DMS114 treated with DMSO at 0.1 percent for 48 hours (cell line): Measurements from ENCODE around the gene RNF19B.

Source experiments
- DNase-seq: peaks from one replicate; lab custom pipeline; 2025; ENCODE audit not compliant: unreplicated experiment; lab: John Stamatoyannopoulos, UW

The RNF19B gene

DNA sequence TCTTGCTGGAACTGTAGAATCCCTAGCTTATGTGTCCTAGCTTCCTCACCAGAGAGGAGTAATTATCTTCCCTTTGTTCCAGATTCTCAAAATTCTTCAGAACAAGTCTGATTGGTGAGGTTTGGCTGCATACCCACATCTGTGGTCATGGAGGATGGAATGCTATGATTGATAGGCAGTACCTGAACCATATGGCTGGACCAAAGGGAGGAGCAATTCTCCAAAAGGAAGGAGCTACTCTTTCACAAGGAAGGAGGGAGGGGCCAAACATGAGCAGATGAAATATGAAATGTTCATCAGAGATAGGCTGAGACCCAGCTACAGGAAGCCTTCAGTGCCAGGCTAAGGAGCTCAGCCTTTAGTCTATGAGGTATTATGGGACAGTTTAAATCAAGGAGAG, 5.0 kb upstream of the RNF19B start:
- DNase-seq = no peak

DNA sequence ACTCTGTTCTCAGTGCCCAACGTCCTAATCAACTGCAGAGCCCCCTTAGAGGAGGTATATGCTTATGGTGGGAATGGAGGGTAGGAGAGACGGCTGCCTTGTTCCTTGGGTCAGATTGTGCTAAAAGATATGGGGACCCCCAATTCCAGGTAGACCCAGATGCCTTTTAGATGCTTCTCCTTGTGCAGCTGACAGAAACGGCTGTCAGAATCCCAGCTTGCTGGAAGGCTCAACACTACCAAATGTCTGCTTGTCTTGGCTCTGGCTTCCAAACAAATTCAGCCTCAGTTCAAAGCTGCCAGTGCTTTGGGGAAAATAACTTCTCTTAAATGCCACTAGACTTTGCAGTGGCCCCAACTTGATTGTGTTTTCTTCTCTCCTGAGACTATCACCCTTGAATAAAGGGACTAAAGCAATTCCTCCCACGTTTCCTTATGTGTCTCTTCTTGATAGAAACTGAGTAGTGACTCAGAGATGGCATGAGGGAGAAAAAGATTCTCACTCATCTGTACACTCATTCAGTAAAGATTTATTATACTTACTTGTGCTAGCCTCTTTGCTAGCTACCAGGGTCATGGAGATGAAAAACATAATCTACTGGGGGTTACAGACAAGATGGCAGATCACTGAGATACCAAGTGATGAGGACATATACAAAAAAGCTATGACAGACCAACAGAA, 3.4 kb upstream of the RNF19B start:
- no peak for DNase-seq

DNA sequence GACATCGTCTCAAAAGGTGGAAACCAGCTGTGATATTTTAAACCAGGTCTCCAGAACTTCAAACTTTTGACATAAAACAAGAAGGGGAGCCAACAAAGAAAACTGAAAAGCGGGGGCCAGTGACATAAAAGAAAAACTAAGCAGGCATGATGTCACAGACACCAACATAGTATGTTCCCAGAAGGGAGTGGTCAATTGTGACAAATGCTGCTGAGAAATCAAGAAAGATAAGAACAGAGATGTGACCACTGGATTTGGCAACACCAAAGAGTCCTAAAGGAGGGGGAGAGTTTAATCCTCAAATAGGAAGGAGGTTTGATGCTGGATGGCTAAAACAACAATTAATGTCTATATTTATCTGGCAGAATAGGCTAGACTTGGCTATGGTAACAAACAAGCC, 2.3 kb upstream of the RNF19B start:
- no peak for DNase-seq

DNA sequence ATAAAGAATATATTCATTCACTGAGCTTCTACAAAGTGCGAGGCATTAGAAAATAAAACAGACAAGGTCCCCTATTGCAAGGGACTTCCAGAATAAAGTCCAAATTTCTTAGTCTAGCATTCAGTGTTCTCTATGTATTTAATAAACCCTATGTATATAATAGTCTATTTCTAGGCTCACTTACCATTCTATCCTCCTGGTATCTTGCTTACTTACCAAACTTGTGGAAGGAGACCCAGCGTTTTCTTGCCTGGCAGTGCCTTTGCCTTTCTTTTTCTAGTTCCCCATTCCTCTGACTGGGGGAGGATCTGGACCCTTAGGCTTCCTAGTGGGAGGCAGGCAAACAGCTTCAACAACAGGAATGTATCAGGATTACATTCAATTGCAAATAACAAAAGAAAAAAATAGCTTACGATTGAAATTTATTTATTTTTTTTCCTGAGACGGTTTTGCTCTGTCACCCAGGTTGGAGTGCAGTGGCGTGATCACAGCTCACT, 690 bp upstream of the RNF19B start:
- DNase-seq = no peak

DNA sequence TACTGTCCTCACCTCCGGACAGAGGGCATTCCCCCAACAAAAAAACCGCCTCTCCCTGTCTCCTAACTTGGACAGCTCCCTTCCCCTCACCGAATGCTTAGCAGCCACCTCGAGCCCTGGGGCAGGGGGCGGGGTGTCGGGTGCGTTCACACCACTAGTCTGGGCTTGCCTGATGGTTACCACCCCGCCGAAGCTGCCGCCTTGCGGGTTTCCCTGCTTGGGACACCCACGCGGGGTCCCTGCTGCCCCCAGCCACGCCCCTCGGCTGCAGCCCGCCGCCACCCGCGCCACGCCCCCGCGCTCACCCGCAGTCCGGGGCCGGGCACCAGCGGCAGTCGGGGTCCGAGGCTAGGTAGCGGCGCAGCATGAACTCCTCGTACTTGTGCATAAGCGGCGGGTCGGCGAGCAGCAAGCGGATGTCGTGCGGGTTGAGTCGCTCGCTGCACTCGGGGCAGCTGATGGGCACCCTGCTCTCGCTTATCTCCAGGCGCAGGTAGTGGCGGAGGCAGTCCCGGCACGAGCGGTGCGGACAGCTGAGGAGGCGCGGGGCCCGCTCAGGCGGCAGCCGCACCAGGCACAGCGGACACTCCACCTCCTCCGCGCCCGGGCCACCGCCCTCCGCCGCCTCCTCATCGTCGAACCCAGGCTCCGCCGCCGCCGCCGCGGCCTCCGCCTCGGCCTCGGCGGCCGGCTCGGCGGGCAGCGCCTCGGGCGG, 706 bp downstream of the RNF19B start:
- no peak for DNase-seq

DNA sequence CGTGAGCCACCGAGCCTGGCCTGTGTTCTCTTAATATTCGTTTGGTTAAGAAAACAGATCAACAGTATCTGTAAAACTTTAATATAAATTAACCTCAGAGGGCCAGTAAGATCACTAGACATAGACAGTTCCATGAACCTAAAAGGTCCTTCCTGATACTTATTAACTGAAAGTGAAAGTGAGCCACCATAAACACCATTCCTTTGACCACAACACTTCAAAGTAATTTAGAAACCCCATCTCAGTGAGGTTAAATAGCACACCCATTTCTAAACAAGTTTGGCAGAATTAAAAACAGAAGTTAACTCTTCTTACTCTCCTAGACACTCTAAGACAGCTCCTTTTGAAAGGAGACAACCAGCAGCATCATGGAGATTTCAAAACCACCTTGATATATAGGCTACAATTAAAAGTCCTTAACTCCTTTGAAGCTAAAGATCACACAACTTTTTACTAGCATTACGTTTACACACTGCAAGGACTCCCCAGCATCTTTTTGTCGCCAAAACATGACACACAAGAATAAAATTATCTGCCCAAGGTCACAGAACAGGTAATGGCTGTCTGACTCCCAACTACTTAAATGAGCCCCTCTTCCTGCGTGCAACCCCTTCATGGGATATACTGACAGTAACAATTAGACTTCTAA, 2.2 kb downstream of the RNF19B start:
- no peak for DNase-seq

DNA sequence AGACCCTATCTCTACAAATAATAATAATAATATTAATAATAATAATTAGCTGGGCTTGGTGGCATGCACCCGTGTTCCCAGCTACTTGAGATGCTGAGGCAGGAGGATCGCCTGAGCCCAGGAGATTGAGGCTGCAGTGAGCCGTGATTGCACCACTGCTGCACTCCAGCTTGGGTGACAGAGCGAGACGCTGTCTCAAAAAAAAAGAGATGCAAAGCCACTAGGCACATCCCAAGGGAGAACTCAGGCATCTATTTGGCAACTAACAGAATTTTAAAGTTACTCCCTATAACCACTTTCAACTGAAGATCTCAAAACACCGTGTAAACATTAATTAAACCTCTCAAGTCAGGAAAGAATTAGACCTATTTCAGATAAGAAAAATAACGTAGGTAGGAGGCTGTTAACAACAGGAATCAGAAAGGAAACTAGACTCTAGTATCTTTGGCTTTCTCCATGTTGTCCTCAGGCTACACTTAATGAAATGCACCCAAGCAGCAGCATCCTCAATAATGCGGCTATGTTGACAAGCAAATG, 3.7 kb downstream of the RNF19B start:
- DNase-seq = no peak

DNA sequence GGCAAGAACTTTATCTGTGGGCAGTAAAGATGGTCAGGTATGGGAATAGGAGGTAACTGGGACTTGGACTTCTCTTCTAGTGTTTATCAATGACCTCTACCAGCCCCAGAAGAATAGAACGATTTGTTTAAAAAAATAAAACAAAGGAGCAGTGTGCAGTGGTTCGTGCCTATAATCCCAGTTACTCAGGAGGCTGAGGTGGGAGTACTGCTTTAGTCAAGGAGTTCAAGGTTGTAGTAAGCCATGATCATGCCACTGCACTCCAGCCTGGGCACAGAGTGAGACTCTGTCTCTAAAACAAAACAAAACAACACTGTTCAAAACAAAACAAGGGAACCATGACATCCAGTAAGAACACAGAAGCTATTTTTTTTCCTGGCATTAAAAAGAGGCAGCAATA, 4.3 kb downstream of the RNF19B start:
- no peak for DNase-seq

DNA sequence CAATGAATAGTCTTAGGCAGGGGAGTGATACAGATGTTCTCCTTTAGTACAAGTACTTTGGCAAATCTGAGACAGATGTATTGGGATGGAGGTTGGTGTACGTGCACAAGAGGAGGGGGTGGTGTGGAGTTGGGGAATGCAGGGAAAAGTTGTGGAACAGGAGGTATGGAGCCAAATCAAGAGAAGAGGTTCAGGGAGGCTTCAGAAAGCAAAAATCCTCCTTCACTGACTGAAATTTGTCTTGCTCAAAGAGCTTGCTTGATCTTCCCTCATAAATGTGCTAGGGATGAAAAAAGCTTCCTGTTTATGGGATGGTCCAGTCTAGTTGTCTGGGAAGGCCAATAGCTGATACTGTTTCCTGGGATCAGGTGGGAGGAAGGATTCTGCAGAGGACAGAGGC, 5.8 kb downstream of the RNF19B start:
- DNase-seq = no peak

DNA sequence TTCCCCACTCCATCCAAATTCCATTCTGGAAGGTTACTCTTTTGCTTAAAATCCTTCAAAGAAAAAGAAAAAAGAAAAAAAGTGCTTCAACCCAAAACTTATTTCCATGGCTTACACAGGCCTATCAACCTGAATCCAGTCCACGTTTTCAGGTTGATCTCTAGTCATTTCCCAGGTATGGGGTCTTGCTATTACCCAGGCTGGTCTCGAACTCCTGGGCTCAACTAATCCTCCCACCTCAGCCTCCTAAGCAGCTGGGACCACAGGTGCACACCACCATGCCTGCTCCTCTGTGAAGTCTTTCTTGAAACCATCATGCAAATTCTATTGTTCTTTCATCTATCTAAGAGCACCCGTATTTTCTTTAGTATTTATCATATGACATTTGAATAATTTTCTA, 7.6 kb downstream of the RNF19B start:
- no peak for DNase-seq

DNA sequence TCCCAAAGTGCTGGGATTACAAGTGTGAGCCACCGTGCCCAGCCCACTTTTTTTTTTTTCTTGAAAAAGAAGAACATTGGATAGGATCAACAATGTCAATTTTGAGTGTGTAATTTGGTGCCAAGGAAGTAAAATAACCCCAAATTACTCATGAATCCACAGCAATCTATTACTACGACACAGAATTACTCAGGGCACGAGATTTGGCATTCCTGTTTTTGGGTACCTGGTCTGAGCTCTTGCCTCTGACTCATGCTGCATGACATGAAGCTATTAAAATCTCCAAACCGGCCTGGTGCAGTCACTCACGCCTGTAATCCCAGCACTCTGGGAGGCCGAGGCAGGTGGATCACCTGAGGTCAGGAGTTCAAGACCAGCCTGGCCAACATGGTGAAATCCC, 10.4 kb downstream of the RNF19B start:
- no peak for DNase-seq

DNA sequence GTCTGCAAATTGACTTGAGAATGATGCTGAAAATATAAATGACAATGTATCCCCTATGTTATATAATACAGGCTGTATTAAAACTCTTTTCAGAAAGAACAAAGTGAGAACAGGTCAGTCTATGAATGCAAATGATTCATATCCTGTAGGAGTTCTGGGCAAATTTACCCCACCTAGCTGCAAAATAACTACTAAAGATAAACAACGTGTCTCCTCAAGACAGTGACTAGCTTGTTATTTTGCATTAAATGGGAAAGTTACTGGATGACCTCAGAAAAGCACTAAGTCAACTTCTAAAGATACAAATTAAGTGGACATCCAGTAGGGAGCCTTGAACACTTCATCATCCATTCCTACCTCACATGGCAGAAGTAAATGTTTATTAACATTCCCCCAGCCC, 11.1 kb downstream of the RNF19B start:
- DNase-seq = no peak

DNA sequence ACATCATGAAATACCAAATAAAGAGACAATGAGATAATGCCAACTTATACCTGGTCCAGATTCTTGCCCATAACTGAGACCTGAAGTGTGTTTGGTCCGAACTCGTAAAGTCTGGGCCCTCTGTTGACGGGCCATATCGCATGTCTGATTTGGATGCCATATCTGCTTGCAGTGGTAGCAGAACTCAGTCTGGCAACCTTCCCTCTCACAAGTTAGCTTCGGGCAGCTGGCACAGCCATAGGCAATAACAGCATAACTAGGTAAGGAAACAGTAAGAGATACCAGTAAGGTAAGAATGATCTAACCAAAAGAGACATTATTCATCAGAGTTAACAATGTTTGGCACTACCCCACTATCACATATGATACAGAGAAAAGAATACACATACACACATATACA, 15.1 kb downstream of the RNF19B start:
- no peak for DNase-seq

DNA sequence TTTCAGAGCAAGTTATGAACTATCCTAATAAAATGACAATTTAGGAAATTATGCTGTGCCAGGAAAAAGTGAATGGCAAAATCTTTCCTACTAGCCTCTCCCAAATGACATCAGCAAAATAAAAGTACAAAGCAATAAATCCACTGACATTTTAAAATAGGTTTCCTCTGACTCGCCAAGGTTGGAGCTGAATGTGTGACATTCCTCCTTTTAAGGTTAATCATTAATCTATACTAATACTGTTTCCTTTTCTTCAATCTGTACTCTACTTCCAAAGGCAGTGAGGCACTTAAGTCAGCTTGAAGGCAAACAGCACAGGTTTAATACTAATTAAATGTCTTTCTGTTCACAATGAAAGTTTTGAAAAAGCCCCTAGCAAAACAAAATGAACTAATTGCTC, 15.7 kb downstream of the RNF19B start:
- no peak for DNase-seq

DNA sequence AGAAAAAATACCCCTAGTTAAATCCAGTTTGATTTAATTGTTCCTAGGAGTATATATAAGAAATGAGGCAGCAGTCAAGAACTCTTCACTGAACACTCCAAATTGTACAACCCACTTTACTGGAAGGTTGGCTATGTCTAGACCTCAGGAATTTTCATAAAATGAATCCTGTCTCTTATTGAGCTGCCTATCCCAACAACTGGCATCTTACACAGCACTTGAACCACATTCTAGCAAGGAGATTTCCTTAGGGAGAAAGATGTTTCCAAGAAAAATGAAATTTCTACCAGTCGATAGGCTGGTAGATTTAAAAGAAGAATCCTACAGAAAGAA, 16.3 kb downstream of the RNF19B start:
- DNase-seq = no peak

DNA sequence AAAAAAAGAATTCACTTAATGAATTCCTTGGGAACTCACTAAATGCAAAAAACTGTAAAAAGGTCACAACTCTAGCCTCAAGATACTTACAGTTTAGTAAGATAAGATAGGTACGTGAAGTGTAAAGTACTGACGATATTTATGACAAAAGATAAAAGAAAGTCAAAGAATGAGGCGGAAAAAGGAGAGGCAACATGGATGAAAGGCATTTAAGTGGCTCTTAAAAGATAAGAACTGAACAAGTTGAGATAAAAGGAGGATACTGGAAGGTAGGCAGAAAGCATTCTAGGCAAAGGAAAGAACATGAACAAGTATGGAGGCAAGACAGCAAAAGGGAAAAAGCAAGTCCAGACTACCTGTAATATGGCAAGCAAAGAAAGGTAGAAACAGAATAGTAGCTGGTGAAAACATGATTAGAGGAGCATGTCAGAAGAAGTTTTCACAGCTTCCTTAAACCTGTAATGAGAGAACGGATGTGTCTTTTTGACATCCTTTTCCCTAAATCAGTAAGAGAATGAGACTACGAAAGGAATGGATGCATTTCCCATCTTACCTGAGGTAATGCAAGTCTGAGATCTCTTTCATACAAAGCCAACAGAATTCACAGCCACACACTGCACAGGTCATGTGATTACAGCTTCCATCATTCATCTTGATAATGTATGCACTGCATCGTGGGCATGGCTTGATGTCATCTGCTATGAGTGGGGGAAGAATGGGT, 16.8 kb downstream of the RNF19B start:
- no peak for DNase-seq

DNA sequence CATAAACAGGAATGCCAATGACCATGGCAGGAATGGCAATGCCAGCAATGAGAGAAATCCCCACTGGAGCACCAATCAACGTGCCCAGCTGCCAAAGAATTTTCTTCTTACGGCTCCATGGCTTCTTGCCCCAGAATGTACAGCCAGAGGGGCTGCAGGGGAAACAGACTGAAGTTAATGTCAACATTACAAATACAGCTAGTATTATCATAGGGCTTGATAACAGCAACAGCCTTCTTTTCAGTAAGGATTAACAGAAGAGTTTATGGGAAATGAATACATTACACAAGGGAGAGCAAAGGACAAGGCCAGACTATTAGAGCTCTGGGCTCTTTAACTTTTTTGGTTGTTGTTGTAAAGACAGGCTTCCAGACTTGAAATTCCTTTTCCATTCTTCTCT, 18.2 kb downstream of the RNF19B start:
- DNase-seq = no peak

DNA sequence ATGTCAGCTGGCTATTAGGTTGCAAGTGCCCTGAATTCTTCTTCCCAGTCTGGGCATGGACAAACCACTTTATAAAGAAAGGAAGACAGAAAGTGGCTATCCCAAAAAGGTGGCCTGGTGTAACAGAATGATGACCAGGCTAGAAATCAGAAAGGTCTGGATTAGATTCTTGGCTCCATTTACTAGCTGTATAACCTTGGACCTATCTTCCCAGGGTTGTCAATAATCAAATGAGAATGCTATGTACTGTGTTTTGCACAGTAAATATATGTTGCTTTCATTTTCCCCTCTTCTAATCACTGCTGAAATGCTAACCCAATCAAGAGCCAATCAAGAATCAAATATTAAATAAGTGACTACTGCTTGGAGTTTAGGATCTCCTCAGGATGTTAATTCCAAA, 20.4 kb downstream of the RNF19B start:
- DNase-seq = no peak

DNA sequence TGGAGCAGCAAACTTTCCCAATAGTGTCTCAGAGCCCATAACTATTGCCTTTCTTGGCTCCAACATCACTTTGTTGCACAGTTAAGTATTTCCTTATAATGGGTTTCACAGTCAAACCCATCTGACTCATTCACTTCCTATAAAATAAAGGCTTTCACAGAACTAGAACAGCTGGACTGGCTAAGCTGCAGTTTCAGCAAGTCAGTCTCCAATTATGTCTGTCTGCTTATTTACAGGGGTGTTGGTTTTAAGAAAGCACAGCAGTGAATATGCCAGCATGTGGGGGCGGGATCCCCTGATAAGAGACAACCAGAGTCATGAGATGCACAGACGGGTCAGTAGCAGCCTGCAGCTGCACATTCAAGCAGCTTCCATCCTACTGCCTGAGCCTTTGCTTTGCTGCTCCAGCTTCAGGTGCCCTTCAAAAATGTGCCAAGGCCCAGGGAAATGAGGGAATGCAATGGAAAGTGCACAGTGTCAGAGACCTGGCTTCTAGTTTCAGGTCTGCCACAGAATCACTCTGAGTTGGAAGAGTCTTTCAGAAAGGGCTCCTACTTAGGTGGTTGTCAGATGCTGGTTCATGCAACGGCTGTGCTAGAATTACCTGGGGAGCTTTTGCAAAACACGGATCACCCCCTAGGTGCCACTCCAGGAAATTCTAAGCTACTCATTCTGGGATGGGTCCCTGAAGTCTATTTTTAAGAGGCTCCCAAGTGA, 24.8 kb downstream of the RNF19B start:
- no peak for DNase-seq

DNA sequence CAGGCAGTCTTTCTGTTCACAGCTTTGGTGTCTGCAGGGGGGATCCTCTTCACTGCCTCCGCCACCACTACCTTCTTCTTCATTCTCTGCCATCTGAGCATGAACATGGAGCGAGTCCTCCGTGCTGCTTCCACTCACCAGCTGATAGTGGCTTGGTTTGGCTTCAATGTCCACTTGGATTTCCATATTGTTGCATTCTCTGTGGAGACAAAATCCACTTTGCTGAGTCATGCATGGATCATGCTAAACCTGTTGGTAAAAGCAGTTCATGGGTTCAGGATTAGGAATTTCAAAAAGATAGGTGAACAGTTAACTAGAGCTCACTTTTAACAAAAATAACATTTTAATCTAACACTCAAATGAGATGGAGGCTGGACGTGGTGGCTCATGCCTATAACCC, 27.5 kb downstream of the RNF19B start:
- no peak for DNase-seq

DNA sequence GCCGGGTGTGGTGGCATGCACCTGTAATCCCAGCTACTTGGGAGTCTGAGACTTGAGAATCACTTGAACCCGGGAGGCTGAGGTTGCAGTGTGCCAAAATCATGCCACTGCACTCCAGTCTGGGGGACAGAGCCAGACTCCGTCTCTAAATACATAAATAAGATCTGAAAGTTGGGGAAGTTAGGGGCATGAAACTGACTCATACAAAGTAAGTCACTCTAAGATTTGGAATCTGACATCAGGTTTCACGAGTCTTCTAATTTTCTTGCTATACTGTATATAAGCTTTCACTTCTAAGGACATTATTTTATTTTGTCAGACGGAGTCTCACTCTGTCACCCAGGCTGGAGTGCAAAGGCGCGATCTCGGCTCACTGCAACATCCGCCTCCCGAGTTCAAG, 30.1 kb downstream of the RNF19B start:
- no peak for DNase-seq
